ENCODE measurements around the gene ZPLD1. TPM values are rescaled to one million over a fixed set of nuclear protein-coding genes. Genes with fewer than 3 reads are reported as not detected.

The ZPLD1 gene
- total and polyA plus RNA-seq, 4 donors: 0.06 to 1.8 (median 0.56) TPM

DNA sequence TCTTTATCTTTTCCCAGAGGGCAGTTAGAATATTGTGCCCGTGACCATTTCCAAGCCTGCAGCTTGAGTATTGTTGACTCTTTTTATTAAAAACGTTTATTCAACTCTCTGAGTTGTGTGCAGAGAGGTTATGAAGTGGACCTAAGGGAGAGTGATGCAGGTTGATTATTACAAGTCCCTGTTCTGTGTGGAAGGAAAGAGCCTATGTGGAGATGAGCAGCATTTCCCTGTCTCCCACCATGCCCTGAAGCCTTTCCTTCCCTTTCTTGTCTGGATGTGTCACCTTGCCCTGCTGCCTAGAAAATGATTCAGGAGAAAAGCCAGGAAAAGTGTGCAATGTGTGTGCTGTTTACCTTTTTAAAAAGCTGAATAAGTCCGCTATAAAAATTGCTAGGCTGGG lies 19.4 kb downstream of the ZPLD1 start:
- H3K9me3 ChIP-seq (ENCODE audit: control insufficient read depth, insufficient read depth, low read length): no peaks in the 10 kb centered on the region
- no peak overlapping the region for H3K4me3 ChIP-seq (ENCODE audit: low read depth, low read length)
- H3K27ac ChIP-seq (ENCODE audit: low read depth, low read length): no peak overlapping the region
- H3K4me1 ChIP-seq (ENCODE audit: control insufficient read depth, insufficient read depth, low read length): no peaks in the 10 kb centered on the region
- WGBS (ENCODE audit: insufficient coverage): 74% methylated on average over 2 of the region's 3 CpGs
- peak in 1 of 6 donors; percentile 53 for DNase-seq (ENCODE audit: low read depth in 4 of 6, low spot score in 6 of 6)
- H3K27me3 ChIP-seq (ENCODE audit: control insufficient read depth, insufficient read depth, low read length): no peaks in the 10 kb centered on the region
- H3K36me3 ChIP-seq (ENCODE audit: control insufficient read depth, insufficient read depth, low read length): no peaks in the 10 kb centered on the region

DNA sequence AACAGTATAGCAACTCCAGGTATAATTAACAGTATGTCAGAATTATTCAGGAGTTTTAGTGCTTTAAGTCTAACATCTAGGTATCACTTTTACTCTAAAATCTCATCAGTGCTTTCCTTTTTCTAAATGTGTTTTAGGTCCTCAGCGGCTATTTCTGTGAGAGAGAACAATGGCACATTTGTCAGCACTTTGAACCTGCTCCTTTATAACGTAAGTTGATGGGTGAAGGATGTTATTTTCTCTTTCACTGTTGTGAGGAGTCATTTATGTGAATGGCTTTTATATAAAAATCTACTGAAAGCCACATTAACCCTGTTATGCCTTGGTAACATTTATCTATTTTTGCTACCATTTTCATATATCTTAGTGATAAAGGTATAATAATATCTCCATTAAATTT lies 22.8 kb downstream of the ZPLD1 start:
- Histone ChIP-seq H3K9me3 (ENCODE audit: control insufficient read depth, insufficient read depth, low read length) (no peaks in the 10 kb centered on the region), H3K27me3 (ENCODE audit: control insufficient read depth, insufficient read depth, low read length) (no peaks in the 10 kb centered on the region), H3K36me3 (ENCODE audit: control insufficient read depth, insufficient read depth, low read length) (no peaks in the 10 kb centered on the region), H3K4me1 (ENCODE audit: control insufficient read depth, insufficient read depth, low read length) (no peaks in the 10 kb centered on the region), H3K4me3 (ENCODE audit: low read depth, low read length) (no peak overlapping the region), H3K27ac (ENCODE audit: low read depth, low read length) (no peak overlapping the region)
- WGBS (ENCODE audit: insufficient coverage): no CpG with 5 or more reads among the region's 2 CpGs
- DNase-seq (ENCODE audit: low read depth in 4 of 6, low spot score in 6 of 6): peak in 1 of 6 donors; percentile 21

- Histone ChIP-seq H3K4me3 (ENCODE audit: low read depth, low read length) (no peak overlapping the region), H3K4me1 (ENCODE audit: control insufficient read depth, insufficient read depth, low read length) (no peaks in the 10 kb centered on the region)
Measured at GRCh38 chr3:102460579-102460978, 25.8 kb downstream of the ZPLD1 start.

DNA sequence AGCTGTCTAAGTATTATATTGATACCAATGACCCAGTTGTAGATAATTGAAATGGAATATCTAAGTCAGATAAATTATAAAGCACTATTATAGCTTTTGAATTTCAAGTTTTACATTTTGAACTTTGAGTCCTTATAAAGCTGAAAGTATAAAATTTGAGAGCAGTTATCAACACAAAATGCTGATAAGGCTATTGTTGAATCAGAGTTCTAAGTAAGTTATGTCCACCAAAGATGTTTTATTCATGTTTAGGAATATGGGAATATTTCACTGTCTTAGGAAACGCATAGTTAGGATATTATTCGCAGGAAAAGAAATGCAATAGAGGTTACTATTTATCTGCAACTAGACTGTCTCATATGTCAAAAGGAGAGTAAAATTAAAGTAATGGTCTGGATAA lies 29.4 kb downstream of the ZPLD1 start:
- no peak overlapping the region for H3K27ac ChIP-seq (ENCODE audit: low read depth, low read length)
- H3K27me3 ChIP-seq (ENCODE audit: control insufficient read depth, insufficient read depth, low read length): no peaks in the 10 kb centered on the region
- no CpG with 5 or more reads among the region's 2 CpGs for WGBS (ENCODE audit: insufficient coverage)
- no peaks in the 10 kb centered on the region for H3K4me1 ChIP-seq (ENCODE audit: control insufficient read depth, insufficient read depth, low read length)
- no peak for DNase-seq (ENCODE audit: low read depth in 4 of 6, low spot score in 6 of 6)
- no peaks in the 10 kb centered on the region for H3K36me3 ChIP-seq (ENCODE audit: control insufficient read depth, insufficient read depth, low read length)
- H3K4me3 ChIP-seq (ENCODE audit: low read depth, low read length): no peak overlapping the region
- no peaks in the 10 kb centered on the region for H3K9me3 ChIP-seq (ENCODE audit: control insufficient read depth, insufficient read depth, low read length)

More at GRCh38 chr3:102460579-102460978, 25.8 kb downstream of the ZPLD1 start:
- Histone ChIP-seq H3K27me3 (ENCODE audit: control insufficient read depth, insufficient read depth, low read length) (no peaks in the 10 kb centered on the region), H3K9me3 (ENCODE audit: control insufficient read depth, insufficient read depth, low read length) (no peaks in the 10 kb centered on the region), H3K27ac (ENCODE audit: low read depth, low read length) (no peak overlapping the region), H3K36me3 (ENCODE audit: control insufficient read depth, insufficient read depth, low read length) (no peaks in the 10 kb centered on the region)
- no peak for DNase-seq (ENCODE audit: low read depth in 4 of 6, low spot score in 6 of 6)

DNA sequence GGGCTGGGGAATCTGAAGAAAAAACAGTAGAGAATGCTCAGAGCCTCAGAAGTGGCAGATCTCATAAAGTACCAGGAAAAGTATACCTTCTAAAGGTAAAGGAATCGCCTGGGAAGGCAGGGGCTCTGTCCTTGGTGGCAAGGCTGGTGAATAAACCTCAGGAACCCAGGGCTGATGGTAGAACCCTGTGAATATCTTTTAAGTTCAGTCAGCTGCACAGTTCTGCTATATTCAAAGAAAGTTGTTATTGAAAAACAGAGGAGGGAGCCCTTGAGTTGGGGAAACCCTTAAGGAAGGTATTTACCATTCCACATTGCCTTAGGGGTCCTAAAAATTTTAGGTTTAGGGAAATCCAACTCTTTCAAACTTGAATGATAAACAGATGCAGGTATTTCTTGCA lies 31.2 kb downstream of the ZPLD1 start:
- Histone ChIP-seq H3K27ac (ENCODE audit: low read depth, low read length) (no peak overlapping the region), H3K27me3 (ENCODE audit: control insufficient read depth, insufficient read depth, low read length) (no peaks in the 10 kb centered on the region), H3K4me1 (ENCODE audit: control insufficient read depth, insufficient read depth, low read length) (no peaks in the 10 kb centered on the region), H3K4me3 (ENCODE audit: low read depth, low read length) (no peak overlapping the region), H3K36me3 (ENCODE audit: control insufficient read depth, insufficient read depth, low read length) (no peaks in the 10 kb centered on the region), H3K9me3 (ENCODE audit: control insufficient read depth, insufficient read depth, low read length) (no peaks in the 10 kb centered on the region)
- WGBS (ENCODE audit: insufficient coverage): 45% methylated on average over 1 of the region's 1 CpG
- DNase-seq (ENCODE audit: low read depth in 4 of 6, low spot score in 6 of 6): peak in 1 of 6 donors; percentile 20

DNA sequence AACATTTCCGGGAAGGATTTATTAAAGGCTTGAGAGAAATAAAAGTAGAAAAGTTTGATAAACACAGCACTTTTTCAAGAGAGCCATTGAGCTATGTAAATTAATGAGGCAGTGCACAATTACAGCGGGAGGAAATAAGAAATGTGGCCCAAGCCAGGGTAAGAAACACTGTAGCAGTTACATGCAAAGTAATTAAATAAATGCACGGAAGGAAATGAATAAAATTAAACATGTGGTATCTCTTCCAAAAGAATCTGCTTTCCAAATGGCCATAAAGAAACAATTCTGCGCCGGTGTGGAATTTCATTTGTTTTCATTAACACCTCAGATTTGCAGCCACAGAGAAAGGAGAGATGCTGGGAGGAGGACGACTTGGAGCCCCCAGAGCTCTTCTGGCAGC lies 35.3 kb downstream of the ZPLD1 start:
- DNase-seq (ENCODE audit: low read depth in 4 of 6, low spot score in 6 of 6): peak in 3 of 6 donors; percentile 11 to 91 (median 29)
- Histone ChIP-seq H3K36me3 (ENCODE audit: control insufficient read depth, insufficient read depth, low read length) (no peaks in the 10 kb centered on the region), H3K9me3 (ENCODE audit: control insufficient read depth, insufficient read depth, low read length) (no peaks in the 10 kb centered on the region), H3K4me1 (ENCODE audit: control insufficient read depth, insufficient read depth, low read length) (no peaks in the 10 kb centered on the region), H3K27me3 (ENCODE audit: control insufficient read depth, insufficient read depth, low read length) (no peaks in the 10 kb centered on the region), H3K4me3 (ENCODE audit: low read depth, low read length) (no peak overlapping the region), H3K27ac (ENCODE audit: low read depth, low read length) (no peak overlapping the region)
- WGBS (ENCODE audit: insufficient coverage): 90% methylated on average over 2 of the region's 6 CpGs

GRCh38 chr3:102471001-102471400 lies 36.2 kb downstream of the ZPLD1 start:
- H3K4me3 ChIP-seq (ENCODE audit: low read depth, low read length): no peak overlapping the region
- H3K27ac ChIP-seq (ENCODE audit: low read depth, low read length): no peak overlapping the region
- 95% methylated on average over 7 of the region's 10 CpGs for WGBS (ENCODE audit: insufficient coverage)
- H3K27me3 ChIP-seq (ENCODE audit: control insufficient read depth, insufficient read depth, low read length): no peaks in the 10 kb centered on the region
- H3K36me3 ChIP-seq (ENCODE audit: control insufficient read depth, insufficient read depth, low read length): no peaks in the 10 kb centered on the region
- no peaks in the 10 kb centered on the region for H3K4me1 ChIP-seq (ENCODE audit: control insufficient read depth, insufficient read depth, low read length)
- H3K9me3 ChIP-seq (ENCODE audit: control insufficient read depth, insufficient read depth, low read length): no peaks in the 10 kb centered on the region
- DNase-seq (ENCODE audit: low read depth in 4 of 6, low spot score in 6 of 6): no peak

- no peaks in the 10 kb centered on the region for H3K36me3 ChIP-seq (ENCODE audit: control insufficient read depth, insufficient read depth, low read length)
Measured at GRCh38 chr3:102471491-102471890, 36.7 kb downstream of the ZPLD1 start.

DNA sequence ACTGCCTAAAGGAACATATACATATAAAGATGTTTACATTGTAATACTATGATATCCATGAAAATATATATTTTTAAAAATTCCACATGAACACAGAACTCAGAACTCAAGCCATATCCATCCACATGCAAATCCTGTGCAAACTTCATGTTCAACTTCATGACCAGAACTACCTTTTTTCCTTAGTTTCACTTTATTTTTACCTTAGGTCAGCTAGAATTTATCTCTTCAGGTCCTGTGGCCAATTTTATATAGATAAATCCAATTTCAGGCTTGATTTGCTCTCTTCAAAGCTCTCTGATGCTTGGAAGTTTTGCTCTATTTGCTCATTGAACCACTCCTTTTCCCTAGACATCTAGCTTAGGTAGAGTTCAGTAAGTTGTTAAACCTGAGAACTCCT lies 38.8 kb downstream of the ZPLD1 start:
- no peaks in the 10 kb centered on the region for H3K27me3 ChIP-seq (ENCODE audit: control insufficient read depth, insufficient read depth, low read length)
- H3K27ac ChIP-seq (ENCODE audit: low read depth, low read length): no peak overlapping the region
- H3K4me3 ChIP-seq (ENCODE audit: low read depth, low read length): no peak overlapping the region
- DNase-seq (ENCODE audit: low read depth in 4 of 6, low spot score in 6 of 6): no peak
- H3K36me3 ChIP-seq (ENCODE audit: control insufficient read depth, insufficient read depth, low read length): no peaks in the 10 kb centered on the region
- H3K9me3 ChIP-seq (ENCODE audit: control insufficient read depth, insufficient read depth, low read length): no peaks in the 10 kb centered on the region
- H3K4me1 ChIP-seq (ENCODE audit: control insufficient read depth, insufficient read depth, low read length): no peaks in the 10 kb centered on the region

More at GRCh38 chr3:102471491-102471890, 36.7 kb downstream of the ZPLD1 start:
- no peak for DNase-seq (ENCODE audit: low read depth in 4 of 6, low spot score in 6 of 6)
- no peaks in the 10 kb centered on the region for H3K27me3 ChIP-seq (ENCODE audit: control insufficient read depth, insufficient read depth, low read length)
- H3K27ac ChIP-seq (ENCODE audit: low read depth, low read length): no peak overlapping the region
- WGBS (ENCODE audit: insufficient coverage): no CpG with 5 or more reads among the region's 2 CpGs
- H3K4me3 ChIP-seq (ENCODE audit: low read depth, low read length): no peak overlapping the region
- H3K4me1 ChIP-seq (ENCODE audit: control insufficient read depth, insufficient read depth, low read length): no peaks in the 10 kb centered on the region
- no peaks in the 10 kb centered on the region for H3K9me3 ChIP-seq (ENCODE audit: control insufficient read depth, insufficient read depth, low read length)

DNA sequence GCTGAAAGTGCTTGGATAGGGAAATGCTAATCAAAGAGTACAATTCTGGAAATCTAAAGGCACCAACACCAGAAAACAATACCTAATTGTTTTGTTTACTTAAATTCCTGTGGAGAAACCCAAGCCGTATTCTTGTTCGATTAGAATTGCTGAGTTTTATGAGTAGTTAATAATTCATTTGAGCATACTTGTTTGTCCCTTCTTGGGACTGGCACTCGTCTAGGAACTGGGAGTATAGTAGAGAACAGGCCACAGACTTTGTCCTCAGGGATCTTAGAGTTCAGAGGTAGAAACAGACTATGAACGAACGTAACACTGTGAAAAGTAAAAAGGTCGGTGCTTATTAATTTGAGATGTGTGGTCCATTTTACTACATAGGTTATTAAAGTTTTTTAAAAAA lies 39.4 kb downstream of the ZPLD1 start:
- Histone ChIP-seq H3K4me3 (ENCODE audit: low read depth, low read length) (no peak overlapping the region), H3K27me3 (ENCODE audit: control insufficient read depth, insufficient read depth, low read length) (no peaks in the 10 kb centered on the region), H3K36me3 (ENCODE audit: control insufficient read depth, insufficient read depth, low read length) (no peaks in the 10 kb centered on the region), H3K9me3 (ENCODE audit: control insufficient read depth, insufficient read depth, low read length) (no peaks in the 10 kb centered on the region), H3K4me1 (ENCODE audit: control insufficient read depth, insufficient read depth, low read length) (no peaks in the 10 kb centered on the region), H3K27ac (ENCODE audit: low read depth, low read length) (no peak overlapping the region)
- 57% methylated on average over 1 of the region's 6 CpGs for WGBS (ENCODE audit: insufficient coverage)
- DNase-seq (ENCODE audit: low read depth in 4 of 6, low spot score in 6 of 6): no peak
